Stimulated activated CD8-positive, alpha-beta memory T cell treated with anti-CD3 and anti-CD28 coated beads, Interleukin-4, amount 100 ng/mL, for 24 hours (primary cell): ENCODE results near the gene MDK.

ENCODE experiments used
- DNase-seq: peaks from one replicate; pipeline ENCODE4 v3.0.0-alpha.2; 2020; ENCODE audit warnings: low read depth

The MDK gene

GRCh38 chr11:46348566-46349401 lies 32.7 kb upstream of the MDK start:
- DNase-seq, result peak; percentile 53

GRCh38 chr11:46350695-46351094 lies 30.8 kb upstream of the MDK start:
- DNase-seq, result no peak

- no peak for DNase-seq
These were observed 30.3 kb upstream of the MDK start for GRCh38 chr11:46351148-46351547.

- no peak for DNase-seq
These were observed 29.9 kb upstream of the MDK start for GRCh38 chr11:46351606-46352005.

- peak; percentile 59 for DNase-seq
These were observed 29.2 kb upstream of the MDK start for GRCh38 chr11:46352063-46352841.

GRCh38 chr11:46353698-46354097 lies 27.8 kb upstream of the MDK start:
- DNase-seq, result peak; percentile 62

GRCh38 chr11:46356924-46357482 lies 24.5 kb upstream of the MDK start:
- DNase-seq, result no peak

GRCh38 chr11:46357483-46357936 lies 24.0 kb upstream of the MDK start:
- no peak for DNase-seq

GRCh38 chr11:46359953-46360352 lies 21.5 kb upstream of the MDK start:
- no peak for DNase-seq

- no peak for DNase-seq
These were observed 20.6 kb upstream of the MDK start for GRCh38 chr11:46360878-46361277.

GRCh38 chr11:46361283-46362155 lies 19.9 kb upstream of the MDK start:
- DNase-seq, result peak; percentile 54

- no peak for DNase-seq
These were observed 19.1 kb upstream of the MDK start for GRCh38 chr11:46362156-46363030.

GRCh38 chr11:46363031-46363407 lies 18.4 kb upstream of the MDK start:
- DNase-seq, result no peak

- DNase-seq, result no peak
These were observed 17.9 kb upstream of the MDK start for GRCh38 chr11:46363455-46364005.

- no peak for DNase-seq
These were observed 17.4 kb upstream of the MDK start for GRCh38 chr11:46364056-46364455.

- DNase-seq, result no peak
These were observed 16.7 kb upstream of the MDK start for GRCh38 chr11:46364791-46365190.

- no peak for DNase-seq
These were observed 15.2 kb upstream of the MDK start for GRCh38 chr11:46366260-46366659.

GRCh38 chr11:46366661-46367161 lies 14.8 kb upstream of the MDK start:
- no peak for DNase-seq

- DNase-seq, result peak; percentile 69
These were observed 14.1 kb upstream of the MDK start for GRCh38 chr11:46367244-46367915.

GRCh38 chr11:46367916-46368267 lies 13.6 kb upstream of the MDK start:
- no peak for DNase-seq
